Hepatocyte (in vitro differentiated cells): Measurements from ENCODE around the gene MPZL1.

Source experiments
- CTCF ChIP-seq: fragments of 200-600 bp; sonication (generic); IDR thresholded peaks from 2 replicates; pipeline ENCODE4 v1.5.1; 2016; ENCODE audit warnings: antibody characterized with exemption, mild to moderate bottlenecking; ENCODE audit not compliant: poor library complexity
- EZH2 ChIP-seq: fragments of 200-600 bp; sonication (generic); IDR thresholded peaks from 2 replicates; pipeline ENCODE4 v1.6.1; 2016; ENCODE audit warnings: antibody characterized with exemption, mild to moderate bottlenecking, borderline replicate concordance
- EZH2phosphoT487 ChIP-seq: fragments of 200-600 bp; sonication (generic); IDR thresholded peaks from one replicate; pipeline ENCODE4 v1.6.1; 2018; ENCODE audit warnings: antibody characterized with exemption, mild to moderate bottlenecking, low read depth, moderate library complexity; ENCODE audit not compliant: unreplicated experiment, severe bottlenecking

GRCh38 chr1:167675440-167675839, 46.3 kb upstream of the MPZL1 start:
- no peak for TF ChIP-seq CTCF
- no peak for TF ChIP-seq EZH2phosphoT487
- TF ChIP-seq EZH2, result no peak
